ENCODE data around the gene HMGXB3. TPM values are rescaled to one million over a fixed set of nuclear protein-coding genes. Genes with fewer than 3 reads are reported as not detected.

HMGXB3 gene
- 14.5 TPM for total RNA-seq
- 10 to 100 TPM; 14.2 to 25.4 (median 18.2) TPM for polyA plus RNA-seq (ENCODE audit: insufficient read depth in 1 of 8, insufficient read length in 8 of 8, low replicate concordance in 1 of 8)
- long read RNA-seq, donor 1 = 0 reads
- long read RNA-seq, donor 2 = 0 reads
- long read RNA-seq, donor 3 = 0 reads
- long read RNA-seq, donor 4 = 0 reads
- long read RNA-seq, donor 5, partial matches to known transcripts = 8 of 8 reads
- long read RNA-seq, donor 5, other reads (novel, unspliced or antisense) = 0 of 8 reads
- long read RNA-seq, donor 6, full-length matches to known transcripts = 1 of 1 reads
- long read RNA-seq, donor 6, partial matches to known transcripts = 0 of 1 reads
- long read RNA-seq, donor 6, other reads (novel, unspliced or antisense) = 0 of 1 reads
- long read RNA-seq, donor 7, partial matches to known transcripts = 9 of 9 reads
- long read RNA-seq, donor 7, other reads (novel, unspliced or antisense) = 0 of 9 reads
- long read RNA-seq, donor 8 = 0 reads
- long read RNA-seq, donor 9, full-length matches to known transcripts = 1 of 1 reads
- long read RNA-seq, donor 9, partial matches to known transcripts = 0 of 1 reads
- long read RNA-seq, donor 9, other reads (novel, unspliced or antisense) = 0 of 1 reads
- long read RNA-seq, donor 10 = 0 reads
- long read RNA-seq, donor 11 = 0 reads

GRCh38 chr5:150000256-150000989 is at the start of gene HMGXB3, which contains the start of gene TIGD6:
Gene HMGXB3 (plus strand): TSS chr5:150000739. CDS start chr5:150004853, 4,114 bp downstream.
Gene TIGD6 (minus strand): TSS chr5:150000654. CDS start chr5:149996348, 4,306 bp downstream.
- Histone ChIP-seq H3K4me1 (ENCODE audit: control insufficient read depth, insufficient read depth, low read length) (peaks cover 17% of the 10 kb centered on the region), H3K27me3 (ENCODE audit: control insufficient read depth, insufficient read depth, low read length) (no peaks in the 10 kb centered on the region), H3K27ac (ENCODE audit: low read length) (peak within 1 kb of the TSS; percentile 93), H3K9me3 (replicated peaks; ENCODE audit: control insufficient read depth, low read depth, low read length) (no peaks in the 10 kb centered on the region), H3K4me3 (ENCODE audit: low read length) (peak within 1 kb of the TSS; percentile 88), H3K36me3 (ENCODE audit: control insufficient read depth, insufficient read depth, low read length) (peaks cover 11% of the 10 kb centered on the region)
- under 1% methylated on average over 71 of the region's 72 CpGs for WGBS (ENCODE audit: insufficient coverage)
- peak; percentile 98 for DNase-seq

GRCh38 chr5:149951138-149951749 is 49.3 kb upstream of the HMGXB3 start:
- Histone ChIP-seq H3K4me3 (ENCODE audit: low read length) (no peak overlapping the region), H3K27me3 (ENCODE audit: control insufficient read depth, insufficient read depth, low read length) (peaks cover 3% of the 10 kb centered on the region), H3K27ac (ENCODE audit: low read length) (no peak overlapping the region), H3K9me3 (replicated peaks; ENCODE audit: control insufficient read depth, low read depth, low read length) (no peaks in the 10 kb centered on the region), H3K4me1 (ENCODE audit: control insufficient read depth, insufficient read depth, low read length) (no peaks in the 10 kb centered on the region), H3K36me3 (ENCODE audit: control insufficient read depth, insufficient read depth, low read length) (no peaks in the 10 kb centered on the region)
- 71% methylated on average over 5 of the region's 6 CpGs for WGBS (ENCODE audit: insufficient coverage)
- DNase-seq = no peak

GRCh38 chr5:149953436-149954121 is 47.0 kb upstream of the HMGXB3 start:
- H3K4me1 ChIP-seq (ENCODE audit: control insufficient read depth, insufficient read depth, low read length) = no peaks in the 10 kb centered on the region
- no peak overlapping the region for H3K27ac ChIP-seq (ENCODE audit: low read length)
- H3K36me3 ChIP-seq (ENCODE audit: control insufficient read depth, insufficient read depth, low read length) = no peaks in the 10 kb centered on the region
- DNase-seq = no peak
- no peaks in the 10 kb centered on the region for H3K9me3 ChIP-seq (replicated peaks; ENCODE audit: control insufficient read depth, low read depth, low read length)
- H3K27me3 ChIP-seq (ENCODE audit: control insufficient read depth, insufficient read depth, low read length) = peaks cover 3% of the 10 kb centered on the region
- no peak overlapping the region for H3K4me3 ChIP-seq (ENCODE audit: low read length)
- WGBS (ENCODE audit: insufficient coverage) = 77% methylated on average over 6 of the region's 9 CpGs

- Histone ChIP-seq H3K36me3 (ENCODE audit: control insufficient read depth, insufficient read depth, low read length) (no peaks in the 10 kb centered on the region), H3K4me3 (ENCODE audit: low read length) (no peak overlapping the region), H3K27ac (ENCODE audit: low read length) (no peak overlapping the region), H3K4me1 (ENCODE audit: control insufficient read depth, insufficient read depth, low read length) (peaks cover 4% of the 10 kb centered on the region), H3K9me3 (replicated peaks; ENCODE audit: control insufficient read depth, low read depth, low read length) (no peaks in the 10 kb centered on the region), H3K27me3 (ENCODE audit: control insufficient read depth, insufficient read depth, low read length) (peaks cover 3% of the 10 kb centered on the region)
- DNase-seq = no peak
- 100% methylated on average over 1 of the region's 6 CpGs for WGBS (ENCODE audit: insufficient coverage)
Measured at GRCh38 chr5:149954798-149955197, 45.7 kb upstream of the HMGXB3 start.

- Histone ChIP-seq H3K27me3 (ENCODE audit: control insufficient read depth, insufficient read depth, low read length) (no peaks in the 10 kb centered on the region), H3K27ac (ENCODE audit: low read length) (no peak overlapping the region), H3K4me3 (ENCODE audit: low read length) (no peak overlapping the region), H3K9me3 (replicated peaks; ENCODE audit: control insufficient read depth, low read depth, low read length) (no peaks in the 10 kb centered on the region), H3K36me3 (ENCODE audit: control insufficient read depth, insufficient read depth, low read length) (no peaks in the 10 kb centered on the region), H3K4me1 (ENCODE audit: control insufficient read depth, insufficient read depth, low read length) (peaks cover 9% of the 10 kb centered on the region)
- WGBS (ENCODE audit: insufficient coverage) = no CpG with 5 or more reads among the region's 5 CpGs
- DNase-seq = no peak
Measured at GRCh38 chr5:149956685-149957084, 43.9 kb upstream of the HMGXB3 start.

- Histone ChIP-seq H3K27me3 (ENCODE audit: control insufficient read depth, insufficient read depth, low read length) (no peaks in the 10 kb centered on the region), H3K36me3 (ENCODE audit: control insufficient read depth, insufficient read depth, low read length) (no peaks in the 10 kb centered on the region), H3K4me1 (ENCODE audit: control insufficient read depth, insufficient read depth, low read length) (peaks cover 9% of the 10 kb centered on the region), H3K9me3 (replicated peaks; ENCODE audit: control insufficient read depth, low read depth, low read length) (no peaks in the 10 kb centered on the region), H3K4me3 (ENCODE audit: low read length) (no peak overlapping the region), H3K27ac (ENCODE audit: low read length) (no peak overlapping the region)
- no peak for DNase-seq
- 40% methylated on average over 1 of the region's 4 CpGs for WGBS (ENCODE audit: insufficient coverage)
Measured at GRCh38 chr5:149957855-149958254, 42.7 kb upstream of the HMGXB3 start.

GRCh38 chr5:149959406-149960236 is 40.9 kb upstream of the HMGXB3 start:
- H3K4me3 ChIP-seq (ENCODE audit: low read length) = peak overlapping the region; percentile 93
- 42% methylated on average over 3 of the region's 14 CpGs for WGBS (ENCODE audit: insufficient coverage)
- peak overlapping the region; percentile 96 for H3K27ac ChIP-seq (ENCODE audit: low read length)
- peak; percentile 52 for DNase-seq
- H3K36me3 ChIP-seq (ENCODE audit: control insufficient read depth, insufficient read depth, low read length) = no peaks in the 10 kb centered on the region
- H3K9me3 ChIP-seq (replicated peaks; ENCODE audit: control insufficient read depth, low read depth, low read length) = no peaks in the 10 kb centered on the region
- no peaks in the 10 kb centered on the region for H3K27me3 ChIP-seq (ENCODE audit: control insufficient read depth, insufficient read depth, low read length)
- H3K4me1 ChIP-seq (ENCODE audit: control insufficient read depth, insufficient read depth, low read length) = peaks cover 9% of the 10 kb centered on the region

GRCh38 chr5:149960272-149961185 is 40.0 kb upstream of the HMGXB3 start, which contains the start of gene SLC26A2:
Gene SLC26A2 (plus strand): TSS chr5:149960758. CDS start chr5:149977653, 16,895 bp downstream.
- Histone ChIP-seq H3K9me3 (replicated peaks; ENCODE audit: control insufficient read depth, low read depth, low read length) (no peaks in the 10 kb centered on the region), H3K4me1 (ENCODE audit: control insufficient read depth, insufficient read depth, low read length) (peaks cover 9% of the 10 kb centered on the region), H3K4me3 (ENCODE audit: low read length) (peak within 1 kb of the TSS; percentile 93), H3K27me3 (ENCODE audit: control insufficient read depth, insufficient read depth, low read length) (no peaks in the 10 kb centered on the region), H3K27ac (ENCODE audit: low read length) (peak within 1 kb of the TSS; percentile 96), H3K36me3 (ENCODE audit: control insufficient read depth, insufficient read depth, low read length) (no peaks in the 10 kb centered on the region)
- under 1% methylated on average over 81 of the region's 84 CpGs for WGBS (ENCODE audit: insufficient coverage)
- peak; percentile 99 for DNase-seq
